Fibroblast of the conjunctiva (primary cell): ENCODE measurements around the gene FGF3.

ENCODE experiments used
- DNase-seq: peaks from one replicate; pipeline ENCODE4 v3.0.0-alpha.2; 2010; ENCODE audit warnings: low read depth

The FGF3 gene

GRCh38 chr11:69823641-69824265, 4.5 kb upstream of the FGF3 start:
- DNase-seq: no peak

- no peak for DNase-seq
Measured at GRCh38 chr11:69822676-69823494, 3.7 kb upstream of the FGF3 start.

GRCh38 chr11:69821511-69822040, 2.4 kb upstream of the FGF3 start:
- DNase-seq: no peak

GRCh38 chr11:69820441-69820840, 1.2 kb upstream of the FGF3 start:
- DNase-seq: no peak

GRCh38 chr11:69819541-69820070, 390 bp upstream of the FGF3 start:
- no peak for DNase-seq

GRCh38 chr11:69818231-69818602, 999 bp downstream of the FGF3 start:
- DNase-seq: no peak

- no peak for DNase-seq
Measured at GRCh38 chr11:69817265-69818230, 1.7 kb downstream of the FGF3 start.

GRCh38 chr11:69816671-69817070, 2.5 kb downstream of the FGF3 start:
- DNase-seq: no peak

GRCh38 chr11:69815973-69816372, 3.2 kb downstream of the FGF3 start:
- DNase-seq: no peak

GRCh38 chr11:69814902-69815301, 4.3 kb downstream of the FGF3 start:
- no peak for DNase-seq

- no peak for DNase-seq
Measured at GRCh38 chr11:69814411-69814810, 4.8 kb downstream of the FGF3 start.

GRCh38 chr11:69813839-69814238, 5.4 kb downstream of the FGF3 start:
- no peak for DNase-seq

GRCh38 chr11:69812946-69813345, 6.3 kb downstream of the FGF3 start:
- DNase-seq: no peak

- no peak for DNase-seq
Measured at GRCh38 chr11:69812256-69812655, 7.0 kb downstream of the FGF3 start.

GRCh38 chr11:69811431-69811830, 7.8 kb downstream of the FGF3 start:
- no peak for DNase-seq

- DNase-seq: no peak
Measured at GRCh38 chr11:69810289-69811118, 8.7 kb downstream of the FGF3 start.

GRCh38 chr11:69808667-69809086, 10.5 kb downstream of the FGF3 start:
- no peak for DNase-seq

- DNase-seq: no peak
Measured at GRCh38 chr11:69807106-69807815, 12.0 kb downstream of the FGF3 start.

GRCh38 chr11:69804769-69805508, 14.3 kb downstream of the FGF3 start:
- no peak for DNase-seq
